ENCODE data around the gene PHKA2.
A peak's percentile ranks its signal among the peaks of the same experiment; 100 is the strongest.

DNA sequence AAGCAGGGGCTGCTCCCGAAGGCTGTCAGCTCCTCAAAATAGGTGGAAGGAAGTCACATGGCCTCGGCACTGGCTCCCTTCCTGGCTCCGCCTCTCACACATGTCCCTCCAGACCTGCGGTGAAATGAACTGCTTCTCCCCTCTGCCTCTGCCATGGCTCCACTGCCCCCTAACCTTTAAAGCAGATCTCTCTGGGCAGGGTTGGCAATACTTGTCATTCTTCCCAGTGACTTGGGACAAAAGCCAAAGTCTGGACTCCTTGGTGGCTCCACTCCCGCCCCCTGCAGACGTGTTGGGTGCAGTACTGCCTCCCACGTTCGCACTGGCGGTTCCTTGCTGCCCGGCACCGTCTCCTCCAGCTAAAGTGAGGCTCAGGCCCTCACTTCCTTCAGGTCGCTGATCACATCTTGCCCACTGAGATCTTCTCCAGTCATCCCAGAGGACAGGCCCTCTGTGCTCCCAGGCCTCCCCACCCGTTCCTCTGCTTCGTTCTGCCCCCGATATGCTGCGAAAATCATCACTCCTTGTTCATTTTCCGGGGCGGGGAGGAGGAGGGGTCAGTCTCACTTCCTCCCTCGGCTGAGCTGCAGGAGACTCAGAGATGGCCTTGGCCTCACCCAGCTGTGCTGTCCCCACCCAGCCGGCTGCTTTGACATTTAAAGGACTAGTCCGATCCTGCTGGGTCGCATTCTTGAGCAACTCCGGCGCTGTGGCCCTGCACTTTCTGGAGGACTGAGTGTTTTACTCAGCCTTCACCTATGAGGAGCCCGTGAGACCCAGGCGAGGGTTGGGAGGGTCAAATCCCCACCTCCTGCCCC lies 97.4 kb downstream of the PHKA2 start:
- TF ChIP-seq CTCF (IDR thresholded peaks at IDR 0.05) (peak in 1 of 2 donors; percentile 45), EP300 (IDR thresholded peaks at IDR 0.05) (no peak), POLR2AphosphoS5 (IDR thresholded peaks at IDR 0.05) (no peak), POLR2A (IDR thresholded peaks at IDR 0.05) (no peak)

Data from suprapubic skin (tissue), 4 donors.